LNCAP (cell line): Measurements from ENCODE around the gene CTBP2.

Experiments
- CTCF ChIP-seq: fragments of 450-650 bp; IDR thresholded peaks from 2 replicates; pipeline ENCODE4 v1.5.1; 2017; ENCODE audit warnings: mild to moderate bottlenecking

CTBP2 gene

GRCh38 chr10:125147971-125148439 lies 12.4 kb downstream of the CTBP2 start:
- TF ChIP-seq CTCF = no peak

- TF ChIP-seq CTCF = no peak
Observed at GRCh38 chr10:125146791-125147579, 13.4 kb downstream of the CTBP2 start.

- no peak for TF ChIP-seq CTCF
Observed at GRCh38 chr10:125145636-125146035, 14.7 kb downstream of the CTBP2 start.

- TF ChIP-seq CTCF = no peak; the same call in 1 of the 2 replicates
Observed at GRCh38 chr10:125144693-125145623, 15.4 kb downstream of the CTBP2 start.

GRCh38 chr10:125144206-125144605 lies 16.2 kb downstream of the CTBP2 start:
- no peak for TF ChIP-seq CTCF

- no peak for TF ChIP-seq CTCF
Observed at GRCh38 chr10:125142946-125143345, 17.4 kb downstream of the CTBP2 start.

GRCh38 chr10:125141860-125142484 lies 18.4 kb downstream of the CTBP2 start:
- no peak for TF ChIP-seq CTCF
